A673 (cell line): ENCODE measurements around the gene AIFM3. TPM values are rescaled to one million over a fixed set of nuclear protein-coding genes. Genes with fewer than 3 reads are reported as not detected.

ENCODE experiments used
- BruUV-seq: library from RNA; stranded (reverse); fragments of 400-500 nt; replicated peaks from 2 replicates; lab custom pipeline; 2021; lab: Mats Ljungman, UMichigan
- CTCF ChIA-PET: fragments of 300-600 bp; sonication (Branson Sonifier 250); formaldehyde crosslinking; loops from one replicate; lab custom pipeline; 2022; ENCODE audit warnings: antibody characterized with exemption; lab: Charles Lee
- POLR2A ChIA-PET: fragments of 300-600 bp; sonication (Branson Sonifier 250); formaldehyde crosslinking; loops from one replicate; lab custom pipeline; 2022; ENCODE audit warnings: antibody characterized with exemption; ENCODE audit not compliant: low non-redundant PET; lab: Charles Lee
- DNase-seq: peaks from one replicate; pipeline ENCODE4 v3.0.0-alpha.2; 2015; ENCODE audit warnings: low spot score
- H3K27ac ChIP-seq: fragments of 200-600 bp; sonication (generic); 2 replicates; pipeline ENCODE4 v1.5.1; 2016; ENCODE audit warnings: mixed run types, low read depth, mild to moderate bottlenecking, mixed read lengths, antibody characterized with exemption, low read length; ENCODE audit not compliant: poor library complexity, severe bottlenecking
- H3K27me3 ChIP-seq: fragments of 200-600 bp; sonication (generic); replicated peaks from 2 replicates; pipeline ENCODE4 v1.6.1; 2017; ENCODE audit warnings: mixed run types, low read depth, mild to moderate bottlenecking, mixed read lengths, antibody characterized with exemption, low read length; ENCODE audit not compliant: insufficient read depth, poor library complexity
- H3K36me3 ChIP-seq: fragments of 200-600 bp; sonication (generic); 2 replicates; pipeline ENCODE4 v1.6.1; 2016; ENCODE audit warnings: mixed run types, mild to moderate bottlenecking, mixed read lengths, antibody characterized with exemption, low read length; ENCODE audit not compliant: insufficient read depth, poor library complexity, severe bottlenecking
- H3K4me1 ChIP-seq: fragments of 200-600 bp; sonication (generic); 2 replicates; pipeline ENCODE4 v1.6.1; 2017; ENCODE audit warnings: mixed run types, mild to moderate bottlenecking, mixed read lengths, antibody characterized with exemption, low read length; ENCODE audit not compliant: insufficient read depth, poor library complexity, severe bottlenecking
- H3K4me3 ChIP-seq: fragments of 200-600 bp; sonication (generic); 2 replicates; pipeline ENCODE4 v1.5.1; 2016; ENCODE audit warnings: low read depth, mixed run types, mild to moderate bottlenecking, mixed read lengths, low read length; ENCODE audit not compliant: poor library complexity, severe bottlenecking
- H3K9me3 ChIP-seq: fragments of 200-600 bp; sonication (generic); 2 replicates; pipeline ENCODE4 v1.6.1; 2016; ENCODE audit warnings: mixed run types, low read depth, mild to moderate bottlenecking, mixed read lengths, antibody characterized with exemption, low read length; ENCODE audit not compliant: poor library complexity, severe bottlenecking
- EZH2 ChIP-seq: fragments of 200-600 bp; sonication (generic); IDR thresholded peaks from 2 replicates; pipeline ENCODE4 v1.6.1; 2017; ENCODE audit warnings: borderline replicate concordance, low read depth, mild to moderate bottlenecking, mixed read lengths, antibody characterized with exemption, low read length; ENCODE audit not compliant: poor library complexity, severe bottlenecking
- intact Hi-C: fragments of 100-400 bp; cut with micrococcal nuclease; formaldehyde crosslinking; loops from one replicate; pipeline ENCODE4 v1.10.0; 2022; ENCODE audit not compliant: unreplicated experiment
- total RNA-seq: library from RNA; stranded (reverse); gene quantifications from 2 replicates; pipeline ENCODE4 v1.2.3, GENCODE V29; 2021
- TF ChIP-seq, protein P1 (sequence below): fragments of 300-800, 200-600 bp; sonication (generic); conservative IDR thresholded peaks from 2 replicates; pipeline ENCODE4 v1.5.1; 2017; ENCODE audit warnings: low read depth, mild to moderate bottlenecking, antibody characterized with exemption, low read length, moderate library complexity, mixed read lengths

The AIFM3 gene
- total RNA-seq, 1 experiment from 2014 or later: not detected

DNA sequence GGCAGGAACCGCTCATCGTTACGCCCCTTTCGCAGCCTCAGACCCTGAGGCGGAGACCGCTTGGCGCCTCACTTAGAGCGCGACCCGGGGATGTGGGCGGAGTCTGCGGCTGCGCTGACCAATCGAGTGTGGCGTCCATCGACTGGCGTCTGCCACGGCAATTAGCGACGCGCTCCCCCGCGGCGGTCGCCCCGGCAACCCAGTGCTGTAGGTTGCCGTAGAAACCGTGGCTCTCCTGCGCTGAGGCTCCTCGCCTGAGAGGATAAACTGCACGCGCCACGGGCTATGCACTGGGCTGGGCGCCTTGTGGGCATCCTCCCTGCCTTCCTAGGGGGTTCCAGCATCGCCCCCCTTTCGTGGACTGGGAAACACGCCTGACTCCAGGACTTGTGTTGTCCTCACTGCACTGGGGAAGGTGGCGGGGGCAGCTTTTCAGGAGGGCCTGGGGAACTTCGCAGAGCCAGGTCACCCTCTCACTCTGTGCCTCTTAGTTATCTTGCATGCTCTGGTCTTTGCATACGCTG lies 47.2 kb downstream of the AIFM3 start:
- Histone ChIP-seq H3K4me1 (peaks cover 18% of the 10 kb centered on the region), H3K4me3 (peak overlapping the region; percentile 51), H3K27ac (peak overlapping the region; percentile 32), H3K36me3 (no peaks in the 10 kb centered on the region), H3K27me3 (no peaks in the 10 kb centered on the region), H3K9me3 (no peaks in the 10 kb centered on the region)
- intact Hi-C loops: no loop called here
- POLR2A ChIA-PET: no interaction called here
- CTCF ChIA-PET: no interaction called here
- TF ChIP-seq EZH2: no peak
- TF ChIP-seq, protein P1, sequence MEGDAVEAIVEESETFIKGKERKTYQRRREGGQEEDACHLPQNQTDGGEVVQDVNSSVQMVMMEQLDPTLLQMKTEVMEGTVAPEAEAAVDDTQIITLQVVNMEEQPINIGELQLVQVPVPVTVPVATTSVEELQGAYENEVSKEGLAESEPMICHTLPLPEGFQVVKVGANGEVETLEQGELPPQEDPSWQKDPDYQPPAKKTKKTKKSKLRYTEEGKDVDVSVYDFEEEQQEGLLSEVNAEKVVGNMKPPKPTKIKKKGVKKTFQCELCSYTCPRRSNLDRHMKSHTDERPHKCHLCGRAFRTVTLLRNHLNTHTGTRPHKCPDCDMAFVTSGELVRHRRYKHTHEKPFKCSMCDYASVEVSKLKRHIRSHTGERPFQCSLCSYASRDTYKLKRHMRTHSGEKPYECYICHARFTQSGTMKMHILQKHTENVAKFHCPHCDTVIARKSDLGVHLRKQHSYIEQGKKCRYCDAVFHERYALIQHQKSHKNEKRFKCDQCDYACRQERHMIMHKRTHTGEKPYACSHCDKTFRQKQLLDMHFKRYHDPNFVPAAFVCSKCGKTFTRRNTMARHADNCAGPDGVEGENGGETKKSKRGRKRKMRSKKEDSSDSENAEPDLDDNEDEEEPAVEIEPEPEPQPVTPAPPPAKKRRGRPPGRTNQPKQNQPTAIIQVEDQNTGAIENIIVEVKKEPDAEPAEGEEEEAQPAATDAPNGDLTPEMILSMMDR: no peak
- peak; percentile 97 for DNase-seq
- BruUV-seq: no TSS peak

- BruUV-seq: no TSS peak
- ChIA-PET POLR2A (no interaction called here), CTCF (no interaction called here)
- intact Hi-C loops: no loop called here
- H3K9me3 ChIP-seq: no peaks in the 10 kb centered on the region
- H3K27me3 ChIP-seq: no peaks in the 10 kb centered on the region
- peak; percentile 23 for DNase-seq
- peaks cover 18% of the 10 kb centered on the region for H3K4me1 ChIP-seq
- H3K36me3 ChIP-seq: no peaks in the 10 kb centered on the region
- H3K27ac ChIP-seq: peak within 1 kb of the TSS; percentile 32
- TF ChIP-seq, protein P1: no peak
- no peak for TF ChIP-seq EZH2
- peak within 1 kb of the TSS; percentile 51 for H3K4me3 ChIP-seq
Measured at GRCh38 chr22:21014726-21015465, 47.8 kb downstream of the AIFM3 start, which contains the start of gene P2RX6. Gene P2RX6 (plus strand): TSS chr22:21015165. CDS start chr22:21015175, 10 bp downstream.

DNA sequence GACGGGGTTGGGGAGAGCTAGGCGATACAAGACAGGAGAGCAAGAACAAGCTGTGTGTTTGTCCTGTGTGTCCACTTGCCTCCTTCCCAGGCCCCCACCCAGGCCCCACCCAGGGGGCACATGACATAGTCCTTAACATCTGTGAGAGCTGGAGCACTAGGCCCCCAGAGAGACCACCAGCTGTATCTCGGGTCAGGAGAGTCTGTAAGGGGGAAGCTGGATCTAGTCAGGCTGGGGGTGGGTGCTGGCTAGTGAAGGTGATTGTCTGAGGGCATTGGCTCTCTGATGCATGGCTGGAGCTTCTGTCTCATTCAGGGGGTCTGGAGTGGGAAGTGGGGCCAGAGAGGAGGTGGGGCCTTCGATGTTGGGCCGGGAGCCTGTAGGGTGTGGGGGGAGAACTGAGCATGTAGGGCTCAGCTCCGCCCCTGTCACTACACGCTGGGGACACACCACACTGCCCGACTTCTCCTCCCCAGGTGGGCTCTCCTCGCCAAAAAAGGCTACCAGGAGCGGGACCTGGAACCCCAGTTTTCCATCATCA lies 48.5 kb downstream of the AIFM3 start:
- POLR2A ChIA-PET: no interaction called here

More for the DNA sequence above, 48.5 kb downstream of the AIFM3 start:
- peaks cover 18% of the 10 kb centered on the region for H3K4me1 ChIP-seq
- intact Hi-C loops: no loop called here
- no peaks in the 10 kb centered on the region for H3K36me3 ChIP-seq
- no peak overlapping the region for H3K4me3 ChIP-seq
- no peak overlapping the region for H3K27ac ChIP-seq
- no peak for DNase-seq
- no TSS peak for BruUV-seq
- no peak for TF ChIP-seq EZH2
- TF ChIP-seq, protein P1: no peak
- CTCF ChIA-PET: no interaction called here
- H3K27me3 ChIP-seq: no peaks in the 10 kb centered on the region
- H3K9me3 ChIP-seq: no peaks in the 10 kb centered on the region
